HG03354 (cell line): ENCODE measurements around the gene XRN2.
"Not testable (repeated sequence)": the region's sequence is repeated elsewhere in the genome, so short reads cannot be mapped to it uniquely, and the experiment has no call there.

Experiments
- ATAC-seq: cut with Tn5 transposase; IDR thresholded peaks from one replicate; pipeline ENCODE4 v1.9.1; 2021; ENCODE audit warnings: mild to moderate bottlenecking; ENCODE audit not compliant: unreplicated experiment, poor library complexity, severe bottlenecking

Gene XRN2

GRCh38 chr20:21342656-21343345, 39.7 kb downstream of the XRN2 start:
- ATAC-seq: no peak

DNA sequence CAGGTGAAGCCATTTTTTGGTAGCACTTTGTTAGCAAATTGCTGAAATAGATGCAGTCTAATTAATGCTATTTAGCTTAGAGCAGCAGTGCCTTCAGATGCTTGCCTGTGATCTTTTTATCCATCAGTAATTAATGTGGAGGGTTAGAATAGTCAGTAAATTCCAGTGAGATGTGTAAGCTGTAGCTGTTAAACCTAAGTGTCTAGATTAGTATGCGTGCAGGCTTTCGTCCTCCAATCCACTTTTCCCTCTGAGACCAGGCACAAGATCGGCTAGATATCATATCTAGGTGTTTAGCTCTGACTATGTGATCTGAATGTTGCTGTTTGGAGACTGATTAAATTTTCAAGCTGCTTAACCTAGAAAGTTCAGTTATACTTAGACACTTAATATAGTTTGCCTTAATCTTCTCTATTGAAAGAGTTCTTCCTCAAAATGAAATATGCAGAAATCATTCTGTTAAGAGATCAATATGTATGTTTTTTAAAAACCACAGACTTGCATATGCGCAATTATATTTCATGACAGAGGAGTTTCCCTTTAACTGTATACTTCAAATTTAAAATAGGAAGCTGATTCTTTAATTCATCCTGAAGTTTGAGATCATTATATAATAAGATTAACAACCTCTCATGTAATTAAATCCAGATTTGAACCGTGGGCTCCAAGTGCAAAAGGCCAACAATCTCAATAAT, 41.2 kb downstream of the XRN2 start:
- ATAC-seq: no peak

- ATAC-seq: no peak
These were observed 41.8 kb downstream of the XRN2 start for GRCh38 chr20:21344961-21345360.

- no peak for ATAC-seq
These were observed 49.6 kb downstream of the XRN2 start for GRCh38 chr20:21352703-21353102.

DNA sequence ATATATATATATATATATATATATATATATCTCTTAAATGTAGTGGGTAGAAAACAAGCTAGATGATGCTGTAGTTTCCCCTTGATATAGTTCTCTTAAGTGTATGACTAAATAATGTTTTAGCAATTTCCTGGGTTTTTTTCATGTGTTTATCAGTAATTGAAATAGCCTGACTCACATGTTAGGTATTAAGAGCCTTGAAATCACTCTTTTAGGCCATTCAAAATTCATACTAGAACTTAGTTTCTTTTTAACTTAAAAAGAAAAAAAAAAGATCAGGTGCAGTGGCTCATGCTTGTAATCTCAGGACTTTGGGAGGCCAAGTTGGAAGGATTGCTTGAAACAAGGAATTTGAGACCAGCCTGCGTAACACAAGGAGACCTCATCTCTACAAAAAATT, 50.1 kb downstream of the XRN2 start:
- no peak for ATAC-seq

- no peak for ATAC-seq
These were observed 52.9 kb downstream of the XRN2 start for GRCh38 chr20:21355981-21356380.

- ATAC-seq: no peak
These were observed 53.3 kb downstream of the XRN2 start for GRCh38 chr20:21356386-21356785.

DNA sequence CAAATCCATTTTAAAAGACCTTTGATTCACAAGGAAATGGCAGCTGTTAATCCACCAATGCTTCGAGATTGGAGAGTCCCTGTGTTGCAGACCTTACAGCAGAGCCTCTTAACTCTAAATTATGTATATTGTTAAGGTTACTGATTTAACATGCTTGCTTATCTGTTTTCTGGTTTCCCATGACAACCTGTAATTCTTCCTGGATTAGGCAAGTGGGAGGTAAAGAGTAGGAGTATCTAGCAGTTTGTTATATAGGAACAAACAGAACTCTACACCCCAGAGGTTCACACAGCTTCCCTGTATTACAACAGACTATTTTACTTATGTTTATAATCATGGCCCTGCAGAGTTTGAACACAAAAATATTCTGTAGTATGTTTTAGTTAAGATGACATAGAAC, 54.7 kb downstream of the XRN2 start:
- ATAC-seq: no peak

- ATAC-seq: no peak
These were observed 55.6 kb downstream of the XRN2 start for GRCh38 chr20:21358737-21359136.

DNA sequence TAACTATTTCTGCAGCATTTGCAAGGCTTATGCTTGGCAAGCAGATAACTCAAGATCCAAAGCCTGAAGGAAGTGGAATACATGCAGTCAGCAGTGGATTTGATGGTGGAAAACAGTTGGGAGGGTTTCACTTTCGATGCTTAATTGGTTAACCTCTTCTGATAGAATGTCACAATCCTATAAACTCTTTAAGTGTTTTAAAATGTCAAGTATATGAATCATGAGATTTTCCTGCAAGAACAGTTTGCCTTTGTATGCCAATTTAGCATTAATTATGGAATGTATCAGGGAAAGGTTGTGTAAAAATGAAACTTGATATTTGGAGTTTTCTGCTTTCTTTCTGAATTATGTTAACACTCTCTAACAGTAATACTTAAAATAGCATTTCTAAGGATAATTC, 57.6 kb downstream of the XRN2 start:
- no peak for ATAC-seq

DNA sequence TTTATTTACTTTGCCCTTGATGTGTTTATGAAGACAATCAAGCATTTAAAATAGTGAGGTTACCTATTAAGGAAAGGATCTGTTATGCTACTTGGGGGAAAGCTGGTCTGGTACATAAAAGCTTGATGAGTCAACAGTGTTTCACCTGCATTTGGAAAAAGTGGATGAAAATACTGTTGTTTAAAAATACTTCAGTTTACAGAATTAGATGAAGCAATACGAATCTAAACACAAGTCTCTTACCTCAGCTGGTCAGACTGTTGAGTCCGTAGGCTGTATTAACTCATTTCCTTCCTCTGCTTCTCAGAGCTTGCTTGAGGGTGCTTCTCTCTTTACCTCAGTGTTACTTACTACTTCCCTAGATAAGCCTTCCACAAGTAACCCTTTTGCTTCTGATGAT, 58.1 kb downstream of the XRN2 start:
- no peak for ATAC-seq

DNA sequence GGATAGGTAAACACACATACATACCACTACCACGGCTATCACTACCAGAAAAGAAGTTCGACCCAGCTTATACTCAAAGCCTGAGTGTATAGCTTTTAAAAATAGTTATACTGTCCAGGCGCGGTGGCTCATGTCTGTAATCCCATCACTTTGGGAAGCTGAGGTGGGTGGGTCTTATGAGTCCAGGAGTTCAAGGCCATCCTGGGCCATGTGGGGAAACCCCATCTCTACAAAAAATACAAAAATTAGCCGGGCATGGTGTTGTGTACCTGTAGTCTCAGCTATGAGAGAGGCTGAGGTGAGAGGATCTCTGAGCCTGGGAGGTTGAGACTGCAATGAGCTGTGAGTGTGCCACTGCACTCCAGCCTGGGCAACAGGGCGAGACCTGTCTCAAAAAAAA, 61.3 kb downstream of the XRN2 start:
- ATAC-seq: no peak

DNA sequence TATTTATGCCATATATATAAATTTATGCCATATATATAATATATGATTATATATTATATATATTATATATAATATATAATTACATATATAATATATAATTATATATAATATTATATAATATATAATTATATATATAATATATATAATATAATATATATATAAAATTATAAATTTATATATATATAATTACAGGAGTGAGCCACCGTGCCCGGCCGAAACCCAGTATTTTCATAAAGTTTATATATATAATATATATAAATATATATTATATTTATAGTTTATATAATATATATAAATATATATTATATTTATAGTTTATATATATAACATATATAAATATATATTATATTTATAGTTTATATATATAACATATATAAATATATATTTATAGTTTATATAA, 62.6 kb downstream of the XRN2 start:
- ATAC-seq: no peak

DNA sequence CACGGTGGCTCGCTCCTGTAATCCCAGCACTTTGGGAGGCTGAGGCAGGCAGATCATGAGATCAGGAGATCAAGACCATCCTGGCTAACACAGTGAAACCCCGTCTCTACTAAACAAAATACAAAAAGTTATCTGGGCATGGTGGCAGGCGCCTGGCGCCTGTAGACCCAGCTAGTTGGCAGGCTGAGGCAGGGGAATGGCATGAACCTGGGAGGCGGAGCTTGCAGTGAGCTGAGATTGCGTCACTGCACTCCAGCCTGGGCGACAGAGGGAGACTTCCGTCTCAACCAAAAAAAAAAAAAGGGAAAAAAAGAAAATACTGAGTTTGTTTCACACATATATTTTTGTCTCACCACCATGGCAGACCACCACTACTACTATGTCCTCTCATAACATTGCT, 63.1 kb downstream of the XRN2 start:
- ATAC-seq: not testable (repeated sequence)

DNA sequence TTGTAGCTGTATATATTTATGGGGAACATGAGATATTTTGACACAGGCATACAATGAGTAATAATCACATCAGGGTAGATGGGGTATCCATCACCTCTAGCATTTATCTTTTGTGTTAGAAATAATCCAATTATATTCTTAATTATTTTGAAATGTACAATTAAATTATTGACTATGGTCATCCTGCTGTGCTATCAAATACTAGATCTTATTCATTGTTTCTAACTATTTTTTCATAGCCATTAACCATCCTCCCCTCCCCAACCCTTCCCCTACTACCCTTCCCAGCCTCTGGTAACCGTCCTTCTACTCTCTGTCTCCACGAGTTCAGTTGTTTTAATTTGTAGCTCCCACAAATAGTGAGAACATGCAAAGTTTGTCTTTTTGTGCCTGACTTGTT, 65.7 kb downstream of the XRN2 start:
- ATAC-seq: no peak

DNA sequence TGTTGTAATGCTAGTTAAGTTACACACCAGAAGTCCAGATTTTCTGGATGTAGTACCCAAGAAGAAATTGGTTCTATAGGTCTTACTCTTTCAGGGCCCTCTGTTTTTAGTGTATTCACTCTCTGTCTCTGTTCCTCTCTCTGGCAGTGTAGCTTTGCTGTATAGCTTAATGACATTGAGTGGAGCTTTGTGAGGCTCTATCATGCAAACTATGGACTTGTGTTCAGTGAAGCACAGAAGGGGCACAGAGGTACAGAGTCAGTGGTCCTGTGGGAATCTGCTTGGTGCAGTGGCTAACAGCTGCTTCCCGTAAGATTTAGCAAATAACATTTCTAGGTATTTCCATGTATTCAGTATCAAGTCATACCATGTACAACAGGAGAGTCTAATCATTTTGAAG, 68.1 kb downstream of the XRN2 start:
- no peak for ATAC-seq

GRCh38 chr20:21372016-21372415, 68.9 kb downstream of the XRN2 start:
- ATAC-seq: no peak

DNA sequence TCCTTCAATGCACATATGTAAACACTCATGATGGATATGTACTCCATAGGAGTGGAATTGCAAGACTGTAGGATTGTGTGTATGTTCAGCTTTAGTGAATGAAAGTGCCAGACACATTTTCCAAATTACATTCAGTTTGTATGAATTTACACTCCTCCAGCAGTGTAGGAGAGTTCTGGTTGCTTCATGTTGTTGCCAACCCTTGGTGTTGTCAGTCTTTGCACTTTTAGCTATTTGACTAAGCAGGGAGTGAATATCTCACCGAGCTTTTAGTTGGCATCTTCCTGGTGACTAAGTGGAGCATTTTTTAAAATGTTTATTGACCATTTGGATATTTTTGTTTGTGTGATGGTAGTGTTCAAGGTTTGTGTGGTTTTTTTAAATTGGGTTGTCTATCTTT, 70.3 kb downstream of the XRN2 start:
- no peak for ATAC-seq

- ATAC-seq: no peak
These were observed 73.5 kb downstream of the XRN2 start for GRCh38 chr20:21376626-21377025.

GRCh38 chr20:21377701-21378100, 74.6 kb downstream of the XRN2 start:
- no peak for ATAC-seq

DNA sequence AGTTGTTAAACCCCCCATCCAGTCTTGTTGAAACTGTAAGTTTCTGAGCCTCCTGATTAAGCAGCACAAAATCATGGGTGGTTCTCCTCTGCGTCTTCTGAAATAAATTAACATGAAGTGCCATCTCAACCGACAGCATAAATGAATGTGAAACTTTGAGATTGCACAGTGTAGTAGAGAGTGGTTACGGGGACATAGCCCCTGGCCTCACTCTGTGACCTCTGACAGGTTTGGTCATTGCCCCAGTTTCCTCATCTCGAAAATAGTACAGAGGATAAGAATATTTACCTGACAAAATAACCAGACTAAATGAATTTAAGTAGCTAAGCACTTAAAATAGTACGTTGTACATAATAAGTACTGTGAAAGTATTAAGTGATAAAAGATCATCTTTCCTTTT, 75.1 kb downstream of the XRN2 start:
- ATAC-seq: no peak

- no peak for ATAC-seq
These were observed 77.6 kb downstream of the XRN2 start for GRCh38 chr20:21380711-21381110.
